ENCODE measurements around the gene SLC5A10. TPM values are rescaled to one million over a fixed set of nuclear protein-coding genes. Genes with fewer than 3 reads are reported as not detected.
A peak's percentile ranks its signal among the peaks of the same experiment; 100 is the strongest.

The SLC5A10 gene
- total RNA-seq, 2 experiments from 2014 or later, result not detected

- CTCF ChIA-PET, result interaction anchor here (0.6 to 0.7 kb wide), 2 partner anchors 44 to 502 kb away, joined by 3 to 4 read pairs; no protein-coding TSS in a partner anchor
- Histone ChIP-seq H3K27ac (ENCODE audit: low read depth in 1 of 2, low read length in 2 of 2) (no peak overlapping the region), H3K27me3 (ENCODE audit: control insufficient read depth in 1 of 2, insufficient read depth in 2 of 2, low read length in 2 of 2) (no peaks in the 10 kb centered on the region), H3K9me3 (ENCODE audit: control insufficient read depth in 1 of 2, insufficient read depth in 1 of 2, low read length in 2 of 2) (no peaks in the 10 kb centered on the region), H3K4me1 (ENCODE audit: insufficient read depth, low read length) (peaks cover 29% of the 10 kb centered on the region), H3K4me3 (ENCODE audit: low read length) (no peak overlapping the region), H3K36me3 (ENCODE audit: insufficient read depth, low read length) (peaks cover 44% of the 10 kb centered on the region)
- H3K4me1 Mint-ChIP-seq (ENCODE audit: low read depth), result peaks cover 59% of the 10 kb centered on the region
- H3K9me3 Mint-ChIP-seq, result no peaks in the 10 kb centered on the region
- no peak for ATAC-seq (ENCODE audit: poor library complexity)
- no peak for DNase-seq
- TF ChIP-seq CTCF (IDR thresholded peaks at IDR 0.05), result no peak
- H3K27ac Mint-ChIP-seq, result peak overlapping the region; percentile 22
- H3K4me3 Mint-ChIP-seq, result no peak overlapping the region
- no peaks in the 10 kb centered on the region for H3K27me3 Mint-ChIP-seq
- intact Hi-C loops (cut with DNase I, micrococcal nuclease), result no loop called here
- peaks cover 67% of the 10 kb centered on the region for H3K36me3 Mint-ChIP-seq (ENCODE audit: low read depth)
- POLR2A ChIA-PET, result no interaction called here
Measured at GRCh38 chr17:18917506-18918032, 34.4 kb upstream of the SLC5A10 start.

GRCh38 chr17:18919963-18920362, 32.0 kb upstream of the SLC5A10 start:
- DNase-seq, result no peak
- intact Hi-C loops (cut with DNase I, micrococcal nuclease), result loop anchor here in 1 of 2 experiments (1.0 kb wide), 1 partner anchor 37 kb away; no protein-coding TSS in a partner anchor
- H3K36me3 Mint-ChIP-seq (ENCODE audit: low read depth), result peaks cover 60% of the 10 kb centered on the region
- H3K4me3 ChIP-seq (ENCODE audit: low read length), result no peak overlapping the region
- ChIA-PET POLR2A (no interaction called here), CTCF (no interaction called here)
- no peaks in the 10 kb centered on the region for H3K27me3 ChIP-seq (ENCODE audit: control insufficient read depth in 1 of 2, insufficient read depth in 2 of 2, low read length in 2 of 2)
- H3K4me1 ChIP-seq (ENCODE audit: insufficient read depth, low read length), result peaks cover 43% of the 10 kb centered on the region
- no peak overlapping the region for H3K27ac ChIP-seq (ENCODE audit: low read depth in 1 of 2, low read length in 2 of 2)
- H3K36me3 ChIP-seq (ENCODE audit: insufficient read depth, low read length), result peaks cover 33% of the 10 kb centered on the region
- no peaks in the 10 kb centered on the region for H3K9me3 Mint-ChIP-seq
- ATAC-seq (ENCODE audit: poor library complexity), result no peak
- peak overlapping the region; percentile 69 for H3K27ac Mint-ChIP-seq
- H3K9me3 ChIP-seq (ENCODE audit: control insufficient read depth in 1 of 2, insufficient read depth in 1 of 2, low read length in 2 of 2), result no peaks in the 10 kb centered on the region
- TF ChIP-seq CTCF (IDR thresholded peaks at IDR 0.05), result no peak
- no peaks in the 10 kb centered on the region for H3K27me3 Mint-ChIP-seq
- H3K4me1 Mint-ChIP-seq (ENCODE audit: low read depth), result peaks cover 70% of the 10 kb centered on the region
- H3K4me3 Mint-ChIP-seq, result peak overlapping the region; percentile 39

- ChIA-PET POLR2A (interaction anchor here (0.6 to 1.3 kb wide), 3 partner anchors 20 to 962 kb away, joined by 3 to 14 read pairs (median 3); no protein-coding TSS in a partner anchor), CTCF (no interaction called here)
- Mint-ChIP-seq H3K27me3 (no peaks in the 10 kb centered on the region), H3K27ac (peak overlapping the region; percentile 81), H3K36me3 (ENCODE audit: low read depth) (peaks cover 55% of the 10 kb centered on the region), H3K4me3 (peak overlapping the region; percentile 55), H3K4me1 (ENCODE audit: low read depth) (peaks cover 74% of the 10 kb centered on the region), H3K9me3 (no peaks in the 10 kb centered on the region)
- peak in 5 of 14 experiments; percentile 16 to 44 (median 26) for DNase-seq
- Histone ChIP-seq H3K4me3 (ENCODE audit: low read length) (no peak overlapping the region), H3K27ac (ENCODE audit: low read depth in 1 of 2, low read length in 2 of 2) (no peak overlapping the region), H3K4me1 (ENCODE audit: insufficient read depth, low read length) (peaks cover 53% of the 10 kb centered on the region), H3K27me3 (ENCODE audit: control insufficient read depth in 1 of 2, insufficient read depth in 2 of 2, low read length in 2 of 2) (no peaks in the 10 kb centered on the region), H3K36me3 (ENCODE audit: insufficient read depth, low read length) (peaks cover 28% of the 10 kb centered on the region), H3K9me3 (ENCODE audit: control insufficient read depth in 1 of 2, insufficient read depth in 1 of 2, low read length in 2 of 2) (no peaks in the 10 kb centered on the region)
- ATAC-seq (ENCODE audit: poor library complexity), result peak; percentile 54
- intact Hi-C loops (cut with DNase I, micrococcal nuclease), result loop anchor here in 1 of 2 experiments (1.0 kb wide), 1 partner anchor 36 kb away; no protein-coding TSS in a partner anchor
- TF ChIP-seq CTCF (IDR thresholded peaks at IDR 0.05), result no peak
Measured at GRCh38 chr17:18920911-18921441, 31.0 kb upstream of the SLC5A10 start.
